Thymus (tissue), 11 donors: ENCODE data around the gene TEAD3. TPM values are rescaled to one million over a fixed set of nuclear protein-coding genes. Genes with fewer than 3 reads are reported as not detected.

Experiments used
- DNase-seq, 9 donors: peaks; one replicate each; pipeline ENCODE4 v3.0.0-alpha.2; 2013; ENCODE audit warnings: low spot score in 9 of 9, low read depth in 6 of 9, missing footprints in 1 of 9
- H3K27ac ChIP-seq, 2 donors: one replicate each; pipeline ENCODE4 v1.5.1; 2013; ENCODE audit warnings: control low read depth in 1 of 2, low read depth in 1 of 2, low read length in 1 of 2, mild to moderate bottlenecking in 1 of 2, moderate library complexity in 1 of 2
- H3K27me3 ChIP-seq, 2 donors: one replicate each; pipeline ENCODE4 v1.5.1; 2013; ENCODE audit warnings: low read length in 1 of 2; ENCODE audit not compliant: control insufficient read depth in 2 of 2, insufficient read depth in 1 of 2
- H3K36me3 ChIP-seq, 2 donors: one replicate each; pipeline ENCODE4 v1.5.1; 2013; ENCODE audit warnings: low read length in 1 of 2, mild to moderate bottlenecking in 1 of 2, moderate library complexity in 1 of 2; ENCODE audit not compliant: control insufficient read depth in 2 of 2, insufficient read depth in 2 of 2
- H3K4me1 ChIP-seq, 2 donors: one replicate each; pipeline ENCODE4 v1.5.1; 2013; ENCODE audit warnings: low read length in 2 of 2; ENCODE audit not compliant: control insufficient read depth in 2 of 2, insufficient read depth in 2 of 2
- H3K4me3 ChIP-seq, 2 donors: one replicate each; pipeline ENCODE4 v1.5.1; 2013; ENCODE audit warnings: low read length in 2 of 2, control low read depth in 1 of 2, mild to moderate bottlenecking in 1 of 2
- H3K9me3 ChIP-seq, 2 donors: one replicate each; pipeline ENCODE4 v1.5.1; 2013; ENCODE audit warnings: low read length in 1 of 2, mild to moderate bottlenecking in 1 of 2; ENCODE audit not compliant: control insufficient read depth in 2 of 2, insufficient read depth in 1 of 2
- WGBS: extraction: QIAGEN DNeasy Blood & Tissue Kit; methylation state at CpG from one replicate; pipeline ENCODE4 v1.1.7; 2013; 5-methylcytosine and 5-hydroxymethylcytosine counted together
- polyA plus RNA-seq: library from polyadenylated mRNA; stranded (reverse); fragments of 200-250 nt; gene quantifications from one replicate; pipeline ENCODE4 v1.2.3, GENCODE V29; 2013
- total RNA-seq: library from RNA; stranded (reverse); fragments of 120-200 nt; gene quantifications from one replicate; pipeline ENCODE4 v1.2.4, GENCODE V29; 2013
- donor health status: healthy.

TEAD3 gene
- total and polyA plus RNA-seq, 2 donors = 1.1 to 13.6 TPM

DNA sequence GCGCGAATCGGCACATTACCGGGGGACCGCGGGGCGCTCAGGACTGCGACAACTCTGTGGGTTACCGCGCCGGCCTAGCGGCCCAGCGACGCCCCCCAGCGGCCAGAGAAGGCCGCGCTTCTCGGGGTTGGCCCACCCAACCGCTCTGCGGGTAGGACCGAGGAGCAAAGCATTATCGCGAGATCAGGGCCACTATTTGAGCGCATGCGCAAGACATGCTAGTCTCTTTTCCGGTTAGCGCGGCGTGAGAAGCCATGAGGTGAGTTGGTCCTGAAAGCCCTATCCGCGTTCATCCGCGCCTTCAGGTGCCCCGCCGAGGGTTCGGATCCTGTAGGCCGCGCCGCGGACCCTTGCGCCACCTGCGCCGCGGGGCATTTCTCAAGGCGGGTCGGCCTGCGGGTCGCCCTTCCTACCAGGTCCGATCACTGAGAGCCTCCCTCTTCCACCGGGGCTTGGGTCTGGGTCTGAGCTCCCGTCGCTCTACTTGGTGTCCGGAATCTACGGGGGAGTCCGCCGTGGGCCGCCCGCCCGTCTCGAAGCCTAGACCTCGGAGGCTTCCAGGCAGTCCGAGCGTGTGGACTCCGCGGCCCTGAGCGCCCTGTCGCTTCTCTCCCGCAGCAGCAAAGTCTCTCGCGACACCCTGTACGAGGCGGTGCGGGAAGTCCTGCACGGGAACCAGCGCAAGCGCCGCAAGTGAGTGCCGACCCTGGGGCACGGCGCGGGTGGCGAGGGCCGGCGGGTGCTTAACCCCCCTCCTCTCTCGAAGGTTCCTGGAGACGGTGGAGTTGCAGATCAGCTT, 28.5 kb downstream of the TEAD3 start, which contains the start of gene RPL10A:
Gene RPL10A (plus strand): TSS at position 221 of the 799 bp plus-strand sequence. CDS start 34 bp downstream, at position 255.
- peak; percentile 94 to 99 (median 98) for DNase-seq
- Histone ChIP-seq H3K4me3 (peak within 1 kb of the TSS; percentile 71 to 89), H3K9me3 (peaks cover 0 to 3% of the 10 kb centered on the region in 2 donors), H3K27ac (peak within 1 kb of the TSS; percentile 91 to 94), H3K36me3 (peaks cover 34 to 46% of the 10 kb centered on the region in 2 donors), H3K27me3 (no peaks in the 10 kb centered on the region), H3K4me1 (peaks cover 9 to 27% of the 10 kb centered on the region in 2 donors)
- WGBS = under 1% methylated on average over 86 of the region's 86 CpGs

- H3K4me1 ChIP-seq = peaks cover 9 to 23% of the 10 kb centered on the region in 2 donors
These were observed 31.2 kb downstream of the TEAD3 start for GRCh38 chr6:35465646-35466045.

DNA sequence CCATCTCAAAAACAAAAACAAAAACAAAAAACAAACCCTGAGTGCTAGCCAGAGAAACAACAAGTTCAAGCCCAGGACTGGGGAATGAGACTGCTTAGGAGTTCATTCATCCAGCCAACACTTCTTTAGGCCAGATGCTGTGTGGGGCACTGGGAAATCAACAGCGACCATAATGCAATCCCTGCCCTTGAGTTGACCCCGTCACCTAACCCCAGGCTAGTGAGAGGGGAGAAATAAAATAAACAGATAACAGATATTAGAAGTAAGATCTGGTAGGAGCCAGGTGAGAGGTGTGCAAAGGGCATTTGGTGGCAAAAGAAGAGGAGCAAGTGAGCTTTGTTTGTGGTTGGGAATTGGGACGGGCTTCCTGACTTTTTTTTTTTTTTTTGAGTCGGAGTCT, 33.6 kb downstream of the TEAD3 start:
- peaks cover 0 to 3% of the 10 kb centered on the region in 2 donors for H3K9me3 ChIP-seq
- H3K27ac ChIP-seq = no peak overlapping the region
- DNase-seq = no peak
- no peak overlapping the region for H3K4me3 ChIP-seq
- WGBS = 97% methylated on average over 4 of the region's 4 CpGs
- H3K36me3 ChIP-seq = peaks cover 4 to 5% of the 10 kb centered on the region in 2 donors
- no peaks in the 10 kb centered on the region for H3K27me3 ChIP-seq
- H3K4me1 ChIP-seq = peaks cover 0 to 7% of the 10 kb centered on the region in 2 donors

More at GRCh38 chr6:35465646-35466045, 31.2 kb downstream of the TEAD3 start:
- WGBS = 100% methylated on average over 1 of the region's 1 CpG
- DNase-seq = no peak
- Histone ChIP-seq H3K4me3 (no peak overlapping the region), H3K36me3 (peaks cover 16 to 19% of the 10 kb centered on the region in 2 donors), H3K9me3 (peaks cover 0 to 3% of the 10 kb centered on the region in 2 donors), H3K27me3 (no peaks in the 10 kb centered on the region), H3K27ac (no peak overlapping the region)

DNA sequence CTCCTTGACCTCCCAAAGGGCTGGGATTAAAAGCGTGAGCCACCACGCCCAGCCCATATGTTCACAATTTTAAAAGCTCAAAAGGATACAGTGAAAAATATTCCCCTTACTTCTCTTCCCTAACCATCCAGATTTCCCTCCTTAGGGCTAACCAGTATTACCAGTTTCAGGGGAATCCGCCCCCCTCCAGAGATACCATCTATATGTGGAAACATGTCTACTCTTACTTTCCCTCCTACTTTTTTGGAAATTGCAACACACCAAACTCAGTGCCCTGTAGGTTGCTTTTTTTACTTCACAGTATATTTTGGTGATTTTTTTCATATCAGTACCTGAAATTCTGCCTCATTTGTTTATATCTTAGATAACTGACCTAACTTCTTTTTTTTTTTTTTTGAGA, 35.6 kb downstream of the TEAD3 start:
- no peaks in the 10 kb centered on the region for H3K9me3 ChIP-seq
- WGBS = 85% methylated on average over 3 of the region's 3 CpGs
- peaks cover 2 to 11% of the 10 kb centered on the region in 2 donors for H3K36me3 ChIP-seq

DNA sequence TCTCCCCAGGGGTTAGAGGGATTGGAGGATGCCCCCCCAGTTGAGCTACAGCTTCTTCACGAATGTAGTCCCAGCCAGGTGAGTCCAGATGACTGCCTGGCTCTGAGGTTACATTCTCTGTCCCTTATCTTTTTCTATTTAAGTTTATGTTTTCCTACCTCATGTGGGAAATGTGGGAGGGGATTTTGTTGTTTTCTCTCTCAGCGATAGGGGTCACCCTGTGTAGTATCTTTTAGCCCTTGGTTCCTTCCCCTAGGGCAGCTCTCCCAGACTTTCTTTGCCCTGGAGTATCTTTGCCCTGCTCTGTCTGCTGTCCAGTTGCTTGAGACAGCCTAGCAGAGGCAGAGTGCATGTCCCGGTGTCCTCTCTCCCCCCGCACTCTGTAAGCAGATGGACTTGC, 39.0 kb downstream of the TEAD3 start:
- no peak overlapping the region for H3K27ac ChIP-seq
- 95% methylated on average over 4 of the region's 4 CpGs for WGBS
- no peaks in the 10 kb centered on the region for H3K9me3 ChIP-seq
- peaks cover 0 to 7% of the 10 kb centered on the region in 2 donors for H3K4me1 ChIP-seq
- DNase-seq = no peak
- H3K36me3 ChIP-seq = peaks cover 0 to 11% of the 10 kb centered on the region in 2 donors
- no peak overlapping the region for H3K4me3 ChIP-seq
- H3K27me3 ChIP-seq = no peaks in the 10 kb centered on the region

More for the DNA sequence above, 35.6 kb downstream of the TEAD3 start:
- H3K27me3 ChIP-seq = no peaks in the 10 kb centered on the region
- H3K27ac ChIP-seq = no peak overlapping the region
- DNase-seq = no peak
- no peak overlapping the region for H3K4me3 ChIP-seq
- no peaks in the 10 kb centered on the region for H3K4me1 ChIP-seq

GRCh38 chr6:35454391-35455110, 42.3 kb downstream of the TEAD3 start:
- H3K27ac ChIP-seq = no peak overlapping the region
- WGBS = 88% methylated on average over 9 of the region's 9 CpGs
- peaks cover 7 to 21% of the 10 kb centered on the region in 2 donors for H3K4me1 ChIP-seq
- H3K27me3 ChIP-seq = peaks cover 0 to 28% of the 10 kb centered on the region in 2 donors
- H3K36me3 ChIP-seq = peaks cover 0 to 7% of the 10 kb centered on the region in 2 donors
- no peak for DNase-seq
- H3K9me3 ChIP-seq = no peaks in the 10 kb centered on the region
- no peak overlapping the region for H3K4me3 ChIP-seq

DNA sequence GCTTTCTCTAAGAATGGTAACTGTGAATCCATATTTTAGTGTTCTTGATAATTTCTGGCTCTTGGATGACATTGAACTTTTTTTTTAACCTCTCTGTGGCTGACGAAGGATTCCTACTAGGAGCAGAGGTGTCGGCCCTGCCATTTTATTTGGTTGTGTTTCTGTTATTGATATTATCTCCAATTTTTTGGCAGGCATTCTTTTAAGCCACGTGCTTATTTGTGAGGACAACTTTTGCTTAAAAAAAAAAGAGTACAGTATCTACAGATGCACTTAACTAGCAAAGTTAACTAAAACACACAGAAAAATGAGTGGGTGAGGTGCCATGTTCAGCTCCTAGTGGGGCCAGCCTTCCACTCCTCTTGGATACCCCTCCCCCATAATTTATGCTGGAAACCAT, 43.6 kb downstream of the TEAD3 start:
- H3K36me3 ChIP-seq = peaks cover 0 to 5% of the 10 kb centered on the region in 2 donors
- H3K27ac ChIP-seq = no peak overlapping the region
- 58% methylated on average over 3 of the region's 3 CpGs for WGBS
- peaks cover 0 to 29% of the 10 kb centered on the region in 2 donors for H3K27me3 ChIP-seq
- H3K4me3 ChIP-seq = peak overlapping the region in 1 of 2 donors; percentile 70
- no peaks in the 10 kb centered on the region for H3K9me3 ChIP-seq
- DNase-seq = no peak
- H3K4me1 ChIP-seq = peaks cover 7 to 21% of the 10 kb centered on the region in 2 donors

DNA sequence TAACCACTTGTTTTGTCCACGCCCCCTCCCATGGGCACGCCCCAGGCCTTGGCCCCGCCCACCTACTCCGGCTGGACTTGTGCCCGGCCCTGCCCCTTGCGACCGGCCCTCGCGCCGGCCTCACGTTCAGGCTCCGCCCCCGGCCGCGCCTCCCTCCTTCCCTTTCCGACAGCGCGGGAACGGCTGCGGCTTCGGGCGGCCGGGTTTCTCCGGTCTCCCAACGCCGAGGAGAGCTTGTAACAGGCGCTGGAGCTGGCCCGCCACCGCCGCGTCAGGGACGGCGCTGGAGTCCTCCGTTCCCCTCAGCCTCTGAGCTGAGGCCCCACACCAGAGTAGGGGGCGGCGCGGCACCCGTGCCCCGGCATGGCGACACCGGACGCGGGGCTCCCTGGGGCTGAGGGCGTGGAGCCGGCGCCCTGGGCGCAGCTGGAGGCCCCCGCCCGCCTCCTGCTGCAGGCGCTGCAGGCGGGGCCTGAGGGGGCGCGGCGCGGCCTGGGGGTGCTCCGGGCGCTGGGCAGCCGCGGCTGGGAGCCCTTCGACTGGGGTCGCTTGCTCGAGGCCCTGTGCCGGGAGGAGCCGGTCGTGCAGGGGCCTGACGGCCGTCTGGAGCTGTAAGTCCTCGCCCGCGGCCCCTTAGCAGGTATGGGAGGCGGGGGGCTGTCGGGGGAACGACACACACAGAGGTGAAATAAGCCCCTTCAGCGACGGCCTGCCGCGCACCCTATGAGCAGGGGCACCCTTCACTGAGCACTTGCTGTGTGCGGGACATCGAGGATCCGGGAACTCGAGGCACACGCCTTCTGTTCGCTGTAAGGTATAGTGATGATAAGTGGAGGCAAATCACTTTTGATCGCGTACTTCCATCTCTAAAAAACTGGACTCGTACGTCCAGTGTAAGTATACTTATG, 44.4 kb downstream of the TEAD3 start, which contains the start of gene FANCE:
Gene FANCE (plus strand): TSS at position 156 of the 908 bp plus-strand sequence. CDS start 208 bp downstream, at position 364.
- peak in 7 of 9 donors; percentile 48 to 80 (median 61) for DNase-seq
- H3K4me3 ChIP-seq = peak within 1 kb of the TSS; percentile 58 to 70
- no peak within 1 kb of the TSS for H3K27ac ChIP-seq
- no peaks in the 10 kb centered on the region for H3K9me3 ChIP-seq
- peaks cover 0 to 29% of the 10 kb centered on the region in 2 donors for H3K27me3 ChIP-seq
- H3K36me3 ChIP-seq = peaks cover 0 to 1% of the 10 kb centered on the region in 2 donors
- H3K4me1 ChIP-seq = peaks cover 7 to 21% of the 10 kb centered on the region in 2 donors
- whole genome bisulfite sequencing = 2% methylated on average over 87 of the region's 87 CpGs
